Neutrophil (primary cell): Measurements from ENCODE around the gene HMCN1.

Experiments
- H3K27ac ChIP-seq: fragments of 200-600 bp; sonication (generic); 2 replicates; pipeline ENCODE4 v1.5.1; 2016; ENCODE audit warnings: mild to moderate bottlenecking, moderate library complexity
- H3K27me3 ChIP-seq: fragments of 200-600 bp; sonication (generic); 2 replicates; pipeline ENCODE4 v1.6.0; 2016; ENCODE audit warnings: mild to moderate bottlenecking
- H3K36me3 ChIP-seq: fragments of 200-600 bp; sonication (generic); 2 replicates; pipeline ENCODE4 v1.5.1; 2017
- H3K4me1 ChIP-seq, 2 experiments: fragments of 200-600 bp in 1 of 2; sonication (generic) in 1 of 2; 1 replicate in 1 of 2; 2 replicates in 1 of 2; pipeline versions ENCODE4 v1.5.1 to v1.6.1; 2013 to 2016; ENCODE audit warnings: low read depth in 1 of 2, low read length in 1 of 2, mild to moderate bottlenecking in 1 of 2, moderate library complexity in 1 of 2; ENCODE audit not compliant: control insufficient read depth in 1 of 2, insufficient read depth in 1 of 2
- H3K4me3 ChIP-seq, 2 experiments: fragments of 200-600 bp in 1 of 2; sonication (generic) in 1 of 2; 1 replicate in 1 of 2; 2 replicates in 1 of 2; pipeline ENCODE4 v1.5.1; 2013 to 2016; ENCODE audit warnings: low read depth in 1 of 2, low read length in 1 of 2, mild to moderate bottlenecking in 1 of 2, moderate library complexity in 1 of 2
- H3K9me3 ChIP-seq: fragments of 200-600 bp; sonication (generic); 2 replicates; pipeline ENCODE4 v1.5.1; 2016
- TF ChIP-seq, protein P1 (sequence below): fragments of 200-600 bp; sonication (generic); IDR thresholded peaks from 2 replicates; pipeline ENCODE4 v1.5.1; 2016; ENCODE audit warnings: antibody characterized with exemption

HMCN1 gene

GRCh38 chr1:185871627-185872150 is 137.5 kb downstream of the HMCN1 start:
- Histone ChIP-seq H3K27me3 (no peaks in the 10 kb centered on the region), H3K27ac (no peak overlapping the region), H3K36me3 (no peaks in the 10 kb centered on the region), H3K4me3 (no peak overlapping the region), H3K4me1 (no peaks in the 10 kb centered on the region), H3K9me3 (no peaks in the 10 kb centered on the region)
- TF ChIP-seq, protein P1, sequence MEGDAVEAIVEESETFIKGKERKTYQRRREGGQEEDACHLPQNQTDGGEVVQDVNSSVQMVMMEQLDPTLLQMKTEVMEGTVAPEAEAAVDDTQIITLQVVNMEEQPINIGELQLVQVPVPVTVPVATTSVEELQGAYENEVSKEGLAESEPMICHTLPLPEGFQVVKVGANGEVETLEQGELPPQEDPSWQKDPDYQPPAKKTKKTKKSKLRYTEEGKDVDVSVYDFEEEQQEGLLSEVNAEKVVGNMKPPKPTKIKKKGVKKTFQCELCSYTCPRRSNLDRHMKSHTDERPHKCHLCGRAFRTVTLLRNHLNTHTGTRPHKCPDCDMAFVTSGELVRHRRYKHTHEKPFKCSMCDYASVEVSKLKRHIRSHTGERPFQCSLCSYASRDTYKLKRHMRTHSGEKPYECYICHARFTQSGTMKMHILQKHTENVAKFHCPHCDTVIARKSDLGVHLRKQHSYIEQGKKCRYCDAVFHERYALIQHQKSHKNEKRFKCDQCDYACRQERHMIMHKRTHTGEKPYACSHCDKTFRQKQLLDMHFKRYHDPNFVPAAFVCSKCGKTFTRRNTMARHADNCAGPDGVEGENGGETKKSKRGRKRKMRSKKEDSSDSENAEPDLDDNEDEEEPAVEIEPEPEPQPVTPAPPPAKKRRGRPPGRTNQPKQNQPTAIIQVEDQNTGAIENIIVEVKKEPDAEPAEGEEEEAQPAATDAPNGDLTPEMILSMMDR = no peak

DNA sequence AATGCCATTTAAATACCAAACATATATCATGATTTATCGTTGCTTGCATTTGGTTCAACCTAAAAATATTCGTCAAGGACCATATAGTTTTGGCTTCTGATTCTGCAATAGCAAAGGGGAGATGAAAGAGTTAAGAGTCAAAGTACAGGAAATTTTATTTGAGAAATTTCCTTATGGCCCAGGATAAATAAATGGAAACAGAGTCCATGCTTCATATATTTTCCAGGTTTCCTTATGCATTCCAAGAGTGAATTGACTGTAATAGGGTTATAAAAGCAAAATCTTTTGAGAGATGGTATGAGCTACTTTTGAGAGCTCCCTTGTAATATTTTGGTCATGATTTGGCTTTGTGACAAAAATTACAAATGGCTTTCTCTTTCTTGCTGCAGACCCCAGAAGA is 140.1 kb downstream of the HMCN1 start:
- Histone ChIP-seq H3K27ac (no peak overlapping the region), H3K27me3 (no peaks in the 10 kb centered on the region), H3K9me3 (no peaks in the 10 kb centered on the region), H3K4me1 (no peaks in the 10 kb centered on the region), H3K4me3 (no peak overlapping the region), H3K36me3 (no peaks in the 10 kb centered on the region)
- TF ChIP-seq, protein P1 = no peak

DNA sequence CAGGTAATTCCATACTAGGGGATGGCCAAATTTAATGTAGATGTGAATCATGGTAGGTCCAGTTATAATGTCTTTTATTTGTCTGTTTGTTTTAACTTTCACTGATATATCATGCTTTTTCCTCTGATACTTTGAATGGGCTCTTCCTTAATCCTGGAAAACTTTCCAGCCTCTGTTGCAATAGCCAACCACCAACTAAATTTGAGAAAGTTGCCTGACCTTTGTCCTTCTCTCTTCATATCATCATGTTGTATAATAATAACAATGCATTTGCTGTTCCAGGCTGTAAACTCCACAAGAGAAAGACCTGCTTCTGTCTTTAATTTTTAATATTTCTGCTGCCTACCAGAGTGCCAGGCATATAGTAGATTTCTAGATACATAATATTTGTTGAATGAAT is 146.1 kb downstream of the HMCN1 start:
- TF ChIP-seq, protein P1 = no peak
- Histone ChIP-seq H3K9me3 (no peaks in the 10 kb centered on the region), H3K36me3 (no peaks in the 10 kb centered on the region), H3K27ac (no peak overlapping the region), H3K4me3 (no peak overlapping the region), H3K4me1 (no peaks in the 10 kb centered on the region), H3K27me3 (no peaks in the 10 kb centered on the region)

- no peaks in the 10 kb centered on the region for H3K36me3 ChIP-seq
- TF ChIP-seq, protein P1 = no peak
- no peaks in the 10 kb centered on the region for H3K4me1 ChIP-seq
- no peak overlapping the region for H3K4me3 ChIP-seq
- H3K9me3 ChIP-seq = no peaks in the 10 kb centered on the region
- H3K27me3 ChIP-seq = no peaks in the 10 kb centered on the region
- H3K27ac ChIP-seq = no peak overlapping the region
Measured at GRCh38 chr1:185880779-185881333, 146.7 kb downstream of the HMCN1 start.

DNA sequence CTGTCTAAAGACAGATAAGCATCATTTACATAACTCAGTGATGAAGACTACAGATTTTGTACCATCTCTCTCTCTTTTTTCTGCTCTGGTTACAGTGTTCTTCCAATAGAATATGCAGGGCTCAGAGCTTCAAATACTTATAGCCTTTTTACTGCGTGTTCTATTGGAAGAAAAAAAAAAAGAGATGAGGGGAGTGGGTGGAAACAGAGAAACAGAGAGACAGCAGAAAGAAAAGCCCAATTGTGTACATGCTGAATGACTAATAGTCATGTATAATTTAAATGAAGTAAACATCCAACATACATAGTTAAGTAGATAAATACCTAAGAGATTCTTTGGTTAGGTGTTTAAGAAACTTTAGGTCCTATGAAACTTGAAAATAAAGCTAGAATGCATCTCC is 151.9 kb downstream of the HMCN1 start:
- Histone ChIP-seq H3K4me1 (no peaks in the 10 kb centered on the region), H3K27ac (no peak overlapping the region), H3K27me3 (no peaks in the 10 kb centered on the region), H3K36me3 (no peaks in the 10 kb centered on the region), H3K4me3 (no peak overlapping the region), H3K9me3 (no peaks in the 10 kb centered on the region)
- TF ChIP-seq, protein P1 = no peak
